WTC11 (cell line): ENCODE results near the gene CFAP119. TPM values are rescaled to one million over a fixed set of nuclear protein-coding genes. Genes with fewer than 3 reads are reported as not detected.

Experiments
- ATAC-seq: fragments of 200-7000 bp; cut with Tn5 transposase; 2 replicates; pipeline ENCODE4 v1.10.0; 2021; ENCODE audit warnings: mild to moderate bottlenecking, moderate library complexity
- CTCF ChIA-PET: fragments of 300-600 bp; sonication (Branson Sonifier 250); formaldehyde crosslinking; loops from one replicate; lab custom pipeline; 2021; ENCODE audit warnings: antibody characterized with exemption; lab: Charles Lee
- POLR2A ChIA-PET: fragments of 350-600 bp; sonication (Branson Sonifier 250); formaldehyde crosslinking; loops from one replicate; lab custom pipeline; 2021; ENCODE audit warnings: antibody characterized with exemption; lab: Charles Lee
- DNase-seq: peaks from one replicate; pipeline ENCODE4 v3.0.0; 2021; ENCODE audit warnings: low spot score
- H3K27ac Mint-ChIP-seq: 2 replicates; pipeline ENCODE4 v1.8.0; 2021; ENCODE audit warnings: mixed read lengths
- H3K27me3 Mint-ChIP-seq: 2 replicates; pipeline ENCODE4 v1.8.0; 2021; ENCODE audit warnings: low read depth, mild to moderate bottlenecking, moderate library complexity, mixed read lengths
- H3K36me3 Mint-ChIP-seq: 2 replicates; pipeline ENCODE4 v1.8.0; 2021; ENCODE audit warnings: mixed read lengths
- H3K4me1 Mint-ChIP-seq: 2 replicates; pipeline ENCODE4 v1.8.0; 2022; ENCODE audit warnings: mixed read lengths
- H3K4me3 Mint-ChIP-seq: 2 replicates; pipeline ENCODE4 v1.8.0; 2021; ENCODE audit warnings: mild to moderate bottlenecking, moderate library complexity, mixed read lengths
- H3K9me3 Mint-ChIP-seq: 2 replicates; pipeline ENCODE4 v1.8.0; 2021; ENCODE audit warnings: mixed read lengths
- ARID4B ChIP-seq: sonication (generic); formaldehyde crosslinking; IDR thresholded peaks from 2 replicates; pipeline ENCODE4 v1.8.0; 2023; ENCODE audit warnings: missing genetic modification reagents, mild to moderate bottlenecking, borderline replicate concordance
- ATF6 ChIP-seq: sonication (generic); formaldehyde crosslinking; IDR thresholded peaks from 2 replicates; pipeline ENCODE4 v1.8.1; 2023; ENCODE audit warnings: mild to moderate bottlenecking, missing genetic modification reagents
- FOXJ3 ChIP-seq: sonication (generic); formaldehyde crosslinking; IDR thresholded peaks from 2 replicates; pipeline ENCODE4 v1.9.0; 2021; ENCODE audit warnings: missing genetic modification reagents, mild to moderate bottlenecking, borderline replicate concordance
- GTF2I ChIP-seq: fragments of 250-450 bp; sonication (Bioruptor Pico); conservative IDR thresholded peaks from 2 replicates; pipeline ENCODE4 v1.4.0; 2021; ENCODE audit warnings: mild to moderate bottlenecking
- USF1 ChIP-seq: sonication (generic); formaldehyde crosslinking; IDR thresholded peaks from 2 replicates; pipeline ENCODE4 v1.8.0; 2022; ENCODE audit warnings: mild to moderate bottlenecking, missing genetic modification reagents
- USF2 ChIP-seq: sonication (generic); formaldehyde crosslinking; IDR thresholded peaks from 2 replicates; pipeline ENCODE4 v1.8.1; 2023; ENCODE audit warnings: mild to moderate bottlenecking, missing genetic modification reagents, moderate library complexity
- ZNF396 ChIP-seq: fragments of 250-450 bp; sonication (Bioruptor Pico); IDR thresholded peaks from 2 replicates; pipeline ENCODE4 v1.8.0; 2021; ENCODE audit warnings: mild to moderate bottlenecking, moderate library complexity, borderline replicate concordance
- total RNA-seq: library from RNA; stranded (reverse); gene quantifications from 3 replicates; pipeline ENCODE4 v1.2.3, GENCODE V29; 2021
- TF ChIP-seq, protein P1 (sequence below): sonication (generic); formaldehyde crosslinking; IDR thresholded peaks from 2 replicates; pipeline ENCODE4 v1.8.0; 2022; ENCODE audit warnings: missing genetic modification reagents

The CFAP119 gene
- total RNA-seq, 1 experiment from 2014 or later = 6.6 TPM

DNA sequence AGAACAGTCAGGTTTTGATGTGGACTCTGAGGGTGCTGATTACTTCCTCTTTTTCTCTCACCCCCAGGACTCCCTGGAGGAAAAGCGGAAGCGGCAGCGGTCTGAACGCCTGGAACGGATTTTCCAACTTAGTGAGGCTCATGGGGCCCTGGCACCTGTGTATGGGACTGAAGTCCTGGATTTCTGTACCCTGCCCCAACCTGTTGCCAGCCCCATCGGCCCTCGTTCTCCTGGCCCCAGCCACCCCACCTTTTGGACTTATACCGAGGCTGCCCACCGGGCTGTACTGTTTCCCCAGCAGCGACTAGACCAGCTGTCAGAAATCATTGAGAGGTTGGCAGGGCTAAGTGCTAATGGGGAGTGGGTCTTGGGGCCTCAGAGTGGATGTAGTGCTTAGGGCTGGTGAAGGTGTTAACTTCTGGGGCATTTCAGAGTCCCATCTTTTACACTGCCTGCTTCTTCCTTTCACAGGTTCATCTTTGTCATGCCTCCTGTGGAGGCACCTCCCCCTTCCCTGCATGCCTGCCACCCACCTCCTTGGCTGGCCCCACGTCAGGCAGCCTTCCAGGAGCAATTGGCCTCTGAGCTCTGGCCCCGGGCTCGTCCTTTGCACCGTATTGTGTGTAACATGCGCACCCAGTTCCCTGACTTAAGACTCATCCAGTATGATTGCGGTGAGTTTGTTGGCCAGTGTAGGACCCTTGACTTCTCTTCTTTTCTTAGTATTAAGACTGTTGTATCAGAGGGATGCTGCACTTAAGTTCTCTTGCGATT, 32.8 kb downstream of the CFAP119 start:
- no peak for TF ChIP-seq USF2
- no peak for TF ChIP-seq USF1 (CRISPR knock-in tag)
- TF ChIP-seq ATF6 (CRISPR knock-in tag) = no peak
- TF ChIP-seq ZNF396 (CRISPR knock-in tag) = no peak
- TF ChIP-seq GTF2I = no peak
- no peak for TF ChIP-seq FOXJ3 (CRISPR knock-in tag)
- TF ChIP-seq ARID4B (CRISPR knock-in tag) = no peak
- H3K27me3 Mint-ChIP-seq = no peaks in the 10 kb centered on the region
- H3K9me3 Mint-ChIP-seq = no peaks in the 10 kb centered on the region
- ChIA-PET POLR2A (no interaction called here), CTCF (no interaction called here)
- no peak overlapping the region for H3K4me3 Mint-ChIP-seq
- peaks cover 58% of the 10 kb centered on the region for H3K36me3 Mint-ChIP-seq
- ATAC-seq = 0 out of 2 replicates have a peak, but pooled peaks have one; percentile 20
- peaks cover 12% of the 10 kb centered on the region for H3K4me1 Mint-ChIP-seq
- H3K27ac Mint-ChIP-seq = no peak overlapping the region
- peak; percentile 23 for DNase-seq

- Mint-ChIP-seq H3K27ac (peak overlapping the region; percentile 25), H3K9me3 (no peaks in the 10 kb centered on the region), H3K36me3 (peaks cover 59% of the 10 kb centered on the region), H3K27me3 (no peaks in the 10 kb centered on the region), H3K4me1 (peaks cover 12% of the 10 kb centered on the region), H3K4me3 (no peak overlapping the region)
- POLR2A ChIA-PET = no interaction called here
- CTCF ChIA-PET = no interaction called here
- DNase-seq = no peak
- no peak for ATAC-seq
- TF ChIP-seq, protein P1, sequence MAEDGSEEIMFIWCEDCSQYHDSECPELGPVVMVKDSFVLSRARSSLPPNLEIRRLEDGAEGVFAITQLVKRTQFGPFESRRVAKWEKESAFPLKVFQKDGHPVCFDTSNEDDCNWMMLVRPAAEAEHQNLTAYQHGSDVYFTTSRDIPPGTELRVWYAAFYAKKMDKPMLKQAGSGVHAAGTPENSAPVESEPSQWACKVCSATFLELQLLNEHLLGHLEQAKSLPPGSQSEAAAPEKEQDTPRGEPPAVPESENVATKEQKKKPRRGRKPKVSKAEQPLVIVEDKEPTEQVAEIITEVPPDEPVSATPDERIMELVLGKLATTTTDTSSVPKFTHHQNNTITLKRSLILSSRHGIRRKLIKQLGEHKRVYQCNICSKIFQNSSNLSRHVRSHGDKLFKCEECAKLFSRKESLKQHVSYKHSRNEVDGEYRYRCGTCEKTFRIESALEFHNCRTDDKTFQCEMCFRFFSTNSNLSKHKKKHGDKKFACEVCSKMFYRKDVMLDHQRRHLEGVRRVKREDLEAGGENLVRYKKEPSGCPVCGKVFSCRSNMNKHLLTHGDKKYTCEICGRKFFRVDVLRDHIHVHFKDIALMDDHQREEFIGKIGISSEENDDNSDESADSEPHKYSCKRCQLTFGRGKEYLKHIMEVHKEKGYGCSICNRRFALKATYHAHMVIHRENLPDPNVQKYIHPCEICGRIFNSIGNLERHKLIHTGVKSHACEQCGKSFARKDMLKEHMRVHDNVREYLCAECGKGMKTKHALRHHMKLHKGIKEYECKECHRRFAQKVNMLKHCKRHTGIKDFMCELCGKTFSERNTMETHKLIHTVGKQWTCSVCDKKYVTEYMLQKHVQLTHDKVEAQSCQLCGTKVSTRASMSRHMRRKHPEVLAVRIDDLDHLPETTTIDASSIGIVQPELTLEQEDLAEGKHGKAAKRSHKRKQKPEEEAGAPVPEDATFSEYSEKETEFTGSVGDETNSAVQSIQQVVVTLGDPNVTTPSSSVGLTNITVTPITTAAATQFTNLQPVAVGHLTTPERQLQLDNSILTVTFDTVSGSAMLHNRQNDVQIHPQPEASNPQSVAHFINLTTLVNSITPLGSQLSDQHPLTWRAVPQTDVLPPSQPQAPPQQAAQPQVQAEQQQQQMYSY (CRISPR knock-in tag) = peak; percentile 51; the same call in 1 of the 2 replicates
- TF ChIP-seq ATF6 (CRISPR knock-in tag) = no peak
Observed at GRCh38 chr16:30728321-30728720, 33.5 kb downstream of the CFAP119 start.
